CD4-positive, alpha-beta T cell treated with Interferon alpha-2 for 1 hour (primary cell): ENCODE results near the gene IFT20.

Experiments
- DNase-seq, 2 donors: peaks; one replicate each; pipeline ENCODE4 v3.0.0-alpha.2; 2020 to 2022

The IFT20 gene

DNA sequence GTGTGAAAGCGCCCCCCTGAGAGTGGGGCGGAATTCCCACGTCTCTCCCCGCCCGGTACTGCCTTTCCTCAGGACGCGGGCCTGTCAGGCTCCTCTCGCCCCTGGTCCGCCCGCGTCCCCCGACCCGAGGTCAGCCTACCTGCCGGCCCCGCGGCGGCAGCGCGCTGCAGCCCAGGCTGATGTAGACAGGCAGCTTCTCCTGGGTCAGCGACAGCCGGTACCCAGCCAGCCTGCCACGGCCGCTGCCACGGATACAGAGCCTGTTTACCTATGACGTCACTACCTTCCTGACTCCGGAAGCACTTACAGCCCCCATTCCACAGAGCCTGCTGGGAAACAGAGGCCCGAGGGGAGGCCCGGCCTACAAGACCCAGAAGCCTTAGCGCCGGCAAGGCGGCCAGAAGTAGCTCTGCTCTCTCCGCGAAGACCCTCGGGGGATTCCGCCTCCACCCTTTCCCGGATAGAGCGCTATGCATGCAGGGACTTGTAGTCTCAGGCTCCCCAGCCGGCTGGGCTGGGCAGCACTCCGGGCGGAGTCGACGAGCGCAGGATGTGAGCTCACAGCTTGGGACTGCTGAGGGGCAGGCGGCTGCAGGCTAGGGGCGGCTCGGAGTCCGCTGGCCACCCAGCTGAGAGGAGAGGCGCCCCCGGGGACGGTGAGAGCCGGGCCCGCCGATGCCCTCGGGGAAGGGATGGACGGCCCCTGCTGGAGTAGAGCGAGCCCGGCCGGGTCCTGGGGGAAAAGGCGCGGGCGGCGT lies at the start of gene IFT20, which contains the start of gene TNFAIP1:
Gene IFT20 (minus strand): TSS at position 272 of the 758 bp plus-strand sequence. CDS start 3,487 bp downstream, outside the sequence.
Gene TNFAIP1 (plus strand): TSS at position 561 of the 758 bp plus-strand sequence. CDS start 3,761 bp downstream, outside the sequence.
- DNase-seq, result peak; percentile 99

DNA sequence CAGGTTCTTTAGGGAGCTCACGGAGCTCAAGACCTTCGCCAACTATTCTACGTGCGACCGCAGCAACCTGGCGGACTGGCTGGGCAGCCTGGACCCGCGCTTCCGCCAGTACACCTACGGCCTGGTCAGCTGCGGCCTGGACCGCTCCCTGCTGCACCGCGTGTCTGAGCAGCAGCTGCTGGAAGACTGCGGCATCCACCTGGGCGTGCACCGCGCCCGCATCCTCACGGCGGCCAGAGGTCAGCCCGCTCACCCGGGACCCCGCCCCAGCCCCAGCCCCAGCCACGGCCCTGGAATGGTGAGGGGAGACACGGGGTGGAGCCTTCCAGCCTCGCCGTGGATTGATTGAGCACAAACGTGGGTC lies 49.7 kb upstream of the IFT20 start:
- no peak for DNase-seq

DNA sequence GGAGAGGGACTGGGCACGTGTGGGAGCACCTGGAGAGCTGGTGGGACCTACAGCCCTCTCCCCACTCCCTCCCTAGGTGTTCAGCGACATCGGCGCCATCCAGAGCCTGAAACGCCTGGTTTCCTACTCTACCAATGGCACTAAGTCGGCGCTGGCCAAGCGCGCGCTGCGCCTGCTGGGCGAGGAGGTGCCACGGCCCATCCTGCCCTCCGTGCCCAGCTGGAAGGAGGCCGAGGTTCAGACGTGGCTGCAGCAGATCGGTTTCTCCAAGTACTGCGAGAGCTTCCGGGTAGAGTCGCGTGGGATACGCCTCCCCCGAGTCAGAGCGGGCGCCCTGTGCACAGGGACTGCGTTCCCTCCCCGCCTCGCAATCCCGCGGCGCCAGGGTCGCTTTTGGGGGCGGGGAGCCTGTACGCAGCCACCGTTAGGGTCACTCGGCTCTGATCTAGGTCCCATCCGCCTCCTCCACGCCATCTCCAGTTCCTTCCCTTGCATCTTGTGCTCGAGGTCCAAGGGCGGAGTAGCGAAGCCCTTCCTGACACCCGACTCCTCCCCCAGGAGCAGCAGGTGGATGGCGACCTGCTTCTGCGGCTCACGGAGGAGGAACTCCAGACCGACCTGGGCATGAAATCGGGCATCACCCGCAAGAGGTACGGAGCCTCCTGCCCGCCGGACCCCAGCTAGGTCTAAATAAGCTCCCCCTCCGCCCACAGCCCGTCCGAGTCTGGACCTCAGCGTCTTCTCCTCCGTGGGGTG lies 49.2 kb upstream of the IFT20 start:
- peak; percentile 37 to 68 for DNase-seq

DNA sequence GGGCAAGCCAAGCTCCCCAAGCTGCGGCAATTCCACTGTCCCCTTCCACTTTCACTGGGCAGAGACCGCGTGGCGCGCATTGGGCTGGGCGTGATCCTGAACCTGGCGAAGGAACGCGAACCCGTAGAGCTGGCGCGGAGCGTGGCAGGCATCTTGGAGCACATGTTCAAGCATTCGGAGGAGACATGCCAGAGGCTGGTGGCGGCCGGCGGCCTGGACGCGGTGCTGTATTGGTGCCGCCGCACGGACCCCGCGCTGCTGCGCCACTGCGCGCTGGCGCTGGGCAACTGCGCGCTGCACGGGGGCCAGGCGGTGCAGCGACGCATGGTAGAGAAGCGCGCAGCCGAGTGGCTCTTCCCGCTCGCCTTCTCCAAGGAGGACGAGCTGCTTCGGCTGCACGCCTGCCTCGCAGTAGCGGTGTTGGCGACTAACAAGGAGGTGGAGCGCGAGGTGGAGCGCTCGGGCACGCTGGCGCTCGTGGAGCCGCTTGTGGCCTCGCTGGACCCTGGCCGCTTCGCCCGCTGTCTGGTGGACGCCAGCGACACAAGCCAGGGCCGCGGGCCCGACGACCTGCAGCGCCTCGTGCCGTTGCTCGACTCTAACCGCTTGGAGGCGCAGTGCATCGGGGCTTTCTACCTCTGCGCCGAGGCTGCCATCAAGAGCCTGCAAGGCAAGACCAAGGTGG lies 46.0 kb upstream of the IFT20 start:
- peak in 1 of 2 donors; percentile 8 for DNase-seq

GRCh38 chr17:28379814-28380801 lies 44.8 kb upstream of the IFT20 start:
- DNase-seq, result no peak

GRCh38 chr17:28372945-28373274 lies 37.6 kb upstream of the IFT20 start:
- DNase-seq, result no peak

DNA sequence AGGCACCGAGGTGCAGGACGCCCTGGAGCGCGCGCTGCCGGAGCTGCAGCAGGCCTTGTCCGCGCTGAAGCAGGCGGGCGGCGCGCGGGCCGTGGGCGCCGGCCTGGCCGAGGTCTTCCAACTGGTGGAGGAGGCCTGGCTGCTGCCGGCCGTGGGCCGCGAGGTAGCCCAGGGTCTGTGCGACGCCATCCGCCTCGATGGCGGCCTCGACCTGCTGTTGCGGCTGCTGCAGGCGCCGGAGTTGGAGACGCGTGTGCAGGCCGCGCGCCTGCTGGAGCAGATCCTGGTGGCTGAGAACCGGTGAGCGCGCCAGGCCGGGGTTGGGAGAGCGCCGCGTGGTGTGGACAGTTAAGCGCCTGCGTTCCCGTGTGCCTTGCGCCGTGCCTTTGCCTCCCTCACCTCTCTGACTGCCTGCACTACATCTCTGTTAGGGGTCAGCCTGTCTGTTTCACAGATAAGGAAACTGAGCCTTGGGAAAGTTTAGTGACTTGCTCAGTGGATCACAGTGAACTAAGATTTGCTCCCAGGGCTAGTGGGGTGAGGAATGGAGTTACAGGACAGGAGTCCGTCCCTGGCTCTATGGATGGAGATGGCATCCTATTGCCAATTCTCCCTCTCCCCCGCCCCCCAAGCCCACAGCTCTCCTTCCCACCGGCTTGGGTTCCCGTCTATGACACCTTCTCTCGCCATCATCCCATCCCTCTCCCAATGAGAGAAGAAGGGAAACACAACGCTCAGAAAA lies 37.1 kb upstream of the IFT20 start:
- DNase-seq, result no peak

DNA sequence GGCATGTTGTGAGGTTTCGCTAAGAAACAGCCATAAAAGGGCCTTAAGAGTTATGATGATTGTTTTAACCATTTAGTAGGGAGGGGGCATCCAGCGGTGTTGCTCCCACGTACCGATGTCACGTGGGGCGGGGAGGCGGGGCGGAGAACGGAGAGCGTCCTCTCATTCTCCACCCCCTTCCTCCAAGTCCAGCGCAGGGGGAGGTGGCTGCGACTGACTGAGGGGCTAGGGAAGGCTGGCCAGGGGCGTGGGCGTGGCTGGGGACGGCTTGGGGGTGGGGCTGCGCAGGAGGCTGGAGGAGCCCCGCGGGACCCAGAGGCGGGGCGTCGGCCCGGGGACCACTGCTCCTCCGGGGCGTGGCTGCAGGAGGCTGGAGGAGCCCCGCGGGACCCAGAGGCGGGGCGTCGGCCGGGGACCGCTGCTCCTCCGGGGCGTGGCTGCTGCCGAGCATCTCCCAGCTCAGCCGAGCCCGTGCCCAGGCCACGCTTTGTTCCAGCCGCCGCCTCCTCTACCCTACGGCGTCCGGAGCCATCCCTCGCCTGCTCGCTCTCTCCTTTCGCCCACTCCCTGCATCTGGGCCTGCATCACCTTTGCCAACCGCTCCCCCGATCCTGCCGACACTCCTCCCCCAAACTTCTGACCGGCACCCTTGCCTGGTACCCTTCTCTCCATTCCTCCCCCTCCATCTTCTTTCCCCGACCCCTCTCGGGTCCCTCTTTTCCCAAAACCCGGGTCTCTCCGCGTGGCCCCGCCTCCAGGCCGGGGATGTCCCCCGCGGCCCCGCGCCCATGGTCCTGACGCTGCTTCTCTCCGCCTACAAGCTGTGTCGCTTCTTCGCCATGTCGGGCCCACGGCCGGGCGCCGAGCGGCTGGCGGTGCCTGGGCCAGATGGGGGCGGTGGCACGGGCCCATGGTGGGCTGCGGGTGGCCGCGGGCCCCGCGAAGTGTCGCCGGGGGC lies 36.3 kb upstream of the IFT20 start, which contains the start of gene SARM1:
Gene SARM1 (plus strand): TSS at position 450 of the 958 bp plus-strand sequence. CDS start 339 bp downstream, at position 789.
- DNase-seq, result peak; percentile 86 to 92

DNA sequence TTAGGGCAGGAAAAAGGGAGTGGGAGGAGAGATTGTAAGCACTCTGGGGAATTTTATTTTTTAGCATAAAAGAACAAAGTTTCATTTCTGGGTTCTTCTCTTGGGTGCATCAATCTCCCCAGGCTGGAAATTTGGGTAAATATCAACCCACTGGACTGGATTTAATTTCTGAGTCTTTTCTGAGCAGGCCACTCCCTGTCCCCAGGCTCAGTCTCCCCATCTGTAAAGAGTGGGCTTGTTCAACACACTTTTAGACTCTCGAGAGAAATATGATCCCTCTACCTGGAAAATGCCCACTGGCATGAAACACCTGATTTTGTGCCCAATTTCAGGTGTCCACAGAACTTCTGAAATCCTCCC lies 35.5 kb upstream of the IFT20 start:
- DNase-seq, result peak in 1 of 2 donors; percentile 7

DNA sequence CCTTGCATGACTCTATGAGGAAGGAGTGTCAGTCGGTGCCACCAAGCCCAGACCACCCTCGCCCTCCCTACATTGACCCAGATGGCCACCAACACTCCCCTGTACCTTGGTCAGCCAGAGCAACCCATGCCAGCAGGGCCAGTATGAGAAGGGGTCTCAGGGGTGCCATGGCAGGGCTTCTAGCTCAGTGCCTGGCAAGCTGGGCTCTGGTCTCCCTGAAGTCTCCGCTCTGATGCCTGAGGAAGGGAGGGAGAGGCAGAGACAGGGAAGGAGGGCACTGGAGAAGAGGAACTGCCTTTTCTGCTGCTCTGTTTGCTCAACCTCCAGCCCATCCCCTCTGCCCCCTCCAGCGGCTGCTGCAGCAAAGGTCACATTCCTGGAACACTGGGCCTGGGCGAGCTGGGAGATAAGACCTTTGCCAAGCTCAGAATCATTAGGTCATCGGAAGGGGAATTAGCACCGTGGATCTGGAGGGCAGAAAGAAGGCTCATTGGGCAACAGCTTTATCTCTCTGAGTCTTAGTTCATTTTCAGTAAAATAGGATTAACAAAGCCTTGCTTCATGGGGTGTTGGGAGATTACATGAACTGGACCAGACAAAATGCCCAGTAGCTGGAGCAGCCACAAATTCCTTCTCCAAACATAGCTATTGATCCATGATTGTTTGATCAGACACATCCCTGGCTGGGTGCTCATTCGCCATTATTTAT lies 34.9 kb upstream of the IFT20 start, which contains the start of gene VTN:
Gene VTN (minus strand): TSS at position 273 of the 709 bp plus-strand sequence. CDS start 104 bp downstream, at position 169.
- no peak for DNase-seq

DNA sequence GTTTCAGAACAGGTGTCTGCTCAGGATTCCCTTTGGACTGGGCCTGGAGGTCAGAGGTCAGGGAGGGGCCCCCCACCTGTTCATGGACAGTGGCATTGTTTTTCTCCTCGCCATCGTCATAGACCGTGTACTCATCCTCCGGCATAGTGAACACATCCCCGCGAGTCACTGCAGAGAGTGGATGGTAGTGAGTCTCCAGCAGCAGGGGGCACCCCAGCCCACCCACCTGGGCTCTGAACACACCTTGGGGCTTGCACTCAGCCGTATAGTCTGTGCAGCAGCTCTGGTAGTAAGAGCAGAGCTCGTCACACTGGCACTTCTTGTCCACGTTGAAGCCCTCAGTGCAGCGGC lies 34.4 kb upstream of the IFT20 start:
- no peak for DNase-seq

- no peak for DNase-seq
Observed at GRCh38 chr17:28368915-28369683, 33.8 kb upstream of the IFT20 start.

- no peak for DNase-seq
Observed at GRCh38 chr17:28368306-28368831, 33.1 kb upstream of the IFT20 start.

- DNase-seq, result no peak
Observed at GRCh38 chr17:28367641-28368305, 32.5 kb upstream of the IFT20 start.

GRCh38 chr17:28366605-28367004 lies 31.3 kb upstream of the IFT20 start:
- DNase-seq, result no peak

DNA sequence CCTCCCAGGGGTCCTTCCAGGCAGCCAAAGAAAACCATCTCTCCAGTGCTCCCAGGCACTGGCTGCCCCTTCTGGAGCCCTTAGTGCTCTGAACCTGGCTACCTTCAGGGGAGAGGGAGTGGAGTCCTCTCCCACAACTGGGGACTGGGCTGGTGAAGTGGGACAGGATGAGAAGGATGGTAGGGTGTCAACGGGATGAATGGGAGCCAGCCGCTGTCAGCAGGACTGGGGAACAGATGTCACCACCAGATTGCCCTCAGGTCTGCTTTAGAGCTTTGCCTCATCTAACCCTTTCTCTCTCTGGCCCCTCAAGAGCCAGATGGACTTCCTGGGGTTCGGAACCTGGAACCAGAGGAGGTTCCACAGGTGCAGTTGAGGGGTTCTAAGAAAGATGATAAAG lies 30.2 kb upstream of the IFT20 start:
- DNase-seq, result no peak

DNA sequence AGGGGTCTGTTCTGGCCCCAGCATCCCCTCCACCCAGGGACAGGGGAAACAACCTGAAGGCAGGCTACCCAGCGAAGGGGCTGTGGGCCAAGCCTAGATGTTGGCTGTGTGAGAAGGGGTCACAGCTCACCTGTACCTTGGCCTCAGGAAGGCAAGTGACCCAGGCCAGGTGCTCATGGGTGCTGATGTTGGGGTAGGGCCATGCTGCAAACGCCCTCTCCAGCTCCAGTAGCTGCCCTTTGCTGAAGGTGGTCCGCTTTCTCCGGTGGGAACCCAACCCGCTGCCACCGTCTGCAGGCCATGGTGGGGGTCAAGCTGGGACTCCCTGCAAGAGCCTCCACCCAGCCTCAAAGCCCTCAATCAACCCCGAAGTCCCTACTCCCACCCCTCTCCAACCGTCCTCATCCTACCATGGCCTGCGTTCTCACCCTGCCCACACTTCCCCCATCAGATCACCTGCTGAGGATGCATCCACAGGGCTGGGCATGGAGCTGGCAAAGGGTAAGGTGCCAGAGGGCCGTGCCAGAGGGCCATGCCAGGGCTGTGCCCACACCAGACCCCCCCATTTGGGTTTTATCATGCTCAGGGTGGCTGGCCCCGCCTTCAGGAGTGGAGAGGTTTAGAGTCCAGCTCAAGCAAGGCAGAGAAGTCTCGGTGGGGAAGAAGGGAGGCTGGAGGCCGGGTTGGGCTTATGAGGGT lies 29.5 kb upstream of the IFT20 start, which contains the start of gene SEBOX:
Gene SEBOX (minus strand): TSS at position 535 of the 699 bp plus-strand sequence. CDS start 48 bp downstream, at position 487.
- no peak for DNase-seq
